Prostate gland (tissue), 2 donors: ENCODE data around the gene PRAC2.

ENCODE experiments used
- CTCF ChIP-seq, 4 experiments: fragments of 200-600 bp in 2 of 4; fragments of 450-650 bp in 2 of 4; sonication (generic) in 2 of 4; IDR thresholded peaks; 1 replicate in 3 of 4; 2 replicates in 1 of 4; pipeline ENCODE4 v1.5.1; 2016 to 2019; ENCODE audit warnings: antibody characterized with exemption in 4 of 4, mild to moderate bottlenecking in 2 of 4, moderate library complexity in 2 of 4
- POLR2A ChIP-seq: fragments of 450-650 bp; IDR thresholded peaks from one replicate; pipeline ENCODE4 v1.6.1; 2016; ENCODE audit warnings: antibody characterized with exemption, mild to moderate bottlenecking
- POLR2AphosphoS5 ChIP-seq: sonication (generic); formaldehyde crosslinking; IDR thresholded peaks from one replicate; pipeline ENCODE4 v1.6.1; 2017; ENCODE audit warnings: antibody characterized with exemption

GRCh38 chr17:48722915-48723422 is at the start of gene PRAC2:
- TF ChIP-seq CTCF (IDR thresholded peaks at IDR 0.05), result no peak
- no peak for TF ChIP-seq POLR2A
- TF ChIP-seq POLR2AphosphoS5, result no peak
